MCF 10A (cell line): ENCODE data around the gene KCNMA1. TPM values are rescaled to one million over a fixed set of nuclear protein-coding genes. Genes with fewer than 3 reads are reported as not detected.

Experiments
- BruUV-seq: library from RNA; stranded (reverse); fragments of 400-500 nt; replicated peaks from 2 replicates; lab custom pipeline; 2021; lab: Mats Ljungman, UMichigan
- CTCF ChIA-PET: fragments of 300-600 bp; sonication (Branson Sonifier 250); formaldehyde crosslinking; extraction: SDS; loops from one replicate; lab custom pipeline; 2021; ENCODE audit warnings: antibody characterized with exemption, inconsistent platforms; lab: Yijun Ruan, JAX
- POLR2A ChIA-PET: fragments of 300-600, 350-650 bp; sonication (Branson Sonifier 250); formaldehyde crosslinking; extraction: SDS; loops from one replicate; lab custom pipeline; 2020; ENCODE audit warnings: antibody characterized with exemption, inconsistent platforms; lab: Yijun Ruan, JAX
- DNase-seq: peaks from one replicate; pipeline ENCODE4 v3.0.0-alpha.2; 2018; ENCODE audit not compliant: unreplicated experiment
- H3K27ac Mint-ChIP-seq: one replicate; pipeline ENCODE4 v1.8.0; 2022; ENCODE audit warnings: mild to moderate bottlenecking, low read depth, mixed read lengths; ENCODE audit not compliant: unreplicated experiment
- H3K27me3 Mint-ChIP-seq: one replicate; pipeline ENCODE4 v1.8.0; 2022; ENCODE audit warnings: mixed read lengths; ENCODE audit not compliant: insufficient read depth, unreplicated experiment
- H3K36me3 Mint-ChIP-seq: one replicate; pipeline ENCODE4 v1.8.0; 2022; ENCODE audit warnings: mild to moderate bottlenecking, moderate library complexity, mixed read lengths; ENCODE audit not compliant: insufficient read depth, unreplicated experiment
- H3K4me1 Mint-ChIP-seq: one replicate; pipeline ENCODE4 v1.8.0; 2022; ENCODE audit warnings: mixed read lengths; ENCODE audit not compliant: insufficient read depth, unreplicated experiment
- H3K4me3 Mint-ChIP-seq: one replicate; pipeline ENCODE4 v1.8.0; 2022; ENCODE audit warnings: mild to moderate bottlenecking, moderate library complexity, mixed read lengths; ENCODE audit not compliant: unreplicated experiment
- H3K9me3 Mint-ChIP-seq: one replicate; pipeline ENCODE4 v1.8.0; 2022; ENCODE audit warnings: mixed read lengths; ENCODE audit not compliant: unreplicated experiment
- intact Hi-C: fragments of 100-400 bp; cut with micrococcal nuclease; formaldehyde crosslinking; loops from 2 replicates; pipeline ENCODE4 v1.14.1; 2022
- total RNA-seq: library from RNA; stranded (reverse); gene quantifications from 2 replicates; pipeline ENCODE4 v1.2.3, GENCODE V29; 2022
- TF ChIP-seq, protein P1 (sequence below): fragments of 200-600 bp; IDR thresholded peaks from one replicate; pipeline ENCODE4 v1.8.0; 2022; ENCODE audit warnings: antibody characterized with exemption, mild to moderate bottlenecking; ENCODE audit not compliant: unreplicated experiment

KCNMA1 gene
- total RNA-seq, 1 experiment from 2014 or later = 7.5 TPM

DNA sequence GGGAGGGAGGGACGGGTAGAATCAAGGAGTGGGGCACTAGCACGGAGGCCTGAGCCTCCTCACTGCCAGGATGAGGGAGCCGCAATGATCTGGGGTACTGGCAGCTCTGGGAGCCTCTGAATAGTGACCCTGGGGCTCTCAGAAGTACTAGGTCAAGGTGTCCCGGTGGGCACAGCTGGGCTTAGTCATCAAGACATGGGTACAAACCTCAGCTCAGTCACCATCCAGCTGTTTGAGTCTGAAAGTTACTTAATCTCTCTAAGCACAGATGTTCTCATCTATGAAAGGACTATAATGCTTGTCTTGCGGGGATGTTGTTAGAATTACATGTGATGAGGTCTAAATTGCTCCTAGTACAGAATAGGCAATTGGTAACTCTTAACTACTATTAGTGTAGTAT, 276.8 kb downstream of the KCNMA1 start:
- no peak for DNase-seq
- Mint-ChIP-seq H3K9me3 (no peaks in the 10 kb centered on the region), H3K27me3 (no peaks in the 10 kb centered on the region), H3K4me3 (no peak overlapping the region), H3K36me3 (no peaks in the 10 kb centered on the region), H3K27ac (no peak overlapping the region), H3K4me1 (peaks cover 31% of the 10 kb centered on the region)
- TF ChIP-seq, protein P1, sequence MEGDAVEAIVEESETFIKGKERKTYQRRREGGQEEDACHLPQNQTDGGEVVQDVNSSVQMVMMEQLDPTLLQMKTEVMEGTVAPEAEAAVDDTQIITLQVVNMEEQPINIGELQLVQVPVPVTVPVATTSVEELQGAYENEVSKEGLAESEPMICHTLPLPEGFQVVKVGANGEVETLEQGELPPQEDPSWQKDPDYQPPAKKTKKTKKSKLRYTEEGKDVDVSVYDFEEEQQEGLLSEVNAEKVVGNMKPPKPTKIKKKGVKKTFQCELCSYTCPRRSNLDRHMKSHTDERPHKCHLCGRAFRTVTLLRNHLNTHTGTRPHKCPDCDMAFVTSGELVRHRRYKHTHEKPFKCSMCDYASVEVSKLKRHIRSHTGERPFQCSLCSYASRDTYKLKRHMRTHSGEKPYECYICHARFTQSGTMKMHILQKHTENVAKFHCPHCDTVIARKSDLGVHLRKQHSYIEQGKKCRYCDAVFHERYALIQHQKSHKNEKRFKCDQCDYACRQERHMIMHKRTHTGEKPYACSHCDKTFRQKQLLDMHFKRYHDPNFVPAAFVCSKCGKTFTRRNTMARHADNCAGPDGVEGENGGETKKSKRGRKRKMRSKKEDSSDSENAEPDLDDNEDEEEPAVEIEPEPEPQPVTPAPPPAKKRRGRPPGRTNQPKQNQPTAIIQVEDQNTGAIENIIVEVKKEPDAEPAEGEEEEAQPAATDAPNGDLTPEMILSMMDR = no peak
- CTCF ChIA-PET = no interaction called here
- POLR2A ChIA-PET = no interaction called here
- no TSS peak for BruUV-seq
- intact Hi-C loops = no loop called here

GRCh38 chr10:77359950-77360520, 277.6 kb downstream of the KCNMA1 start:
- no peak overlapping the region for H3K4me3 Mint-ChIP-seq
- BruUV-seq = no TSS peak
- no peaks in the 10 kb centered on the region for H3K27me3 Mint-ChIP-seq
- intact Hi-C loops = no loop called here
- ChIA-PET POLR2A (interaction anchor here (1.0 to 1.1 kb wide), 2 partner anchors 30 to 32 kb away, joined by 3 to 4 read pairs; no protein-coding TSS in a partner anchor), CTCF (no interaction called here)
- DNase-seq = no peak
- no peaks in the 10 kb centered on the region for H3K36me3 Mint-ChIP-seq
- no peaks in the 10 kb centered on the region for H3K9me3 Mint-ChIP-seq
- no peak overlapping the region for H3K27ac Mint-ChIP-seq
- peaks cover 34% of the 10 kb centered on the region for H3K4me1 Mint-ChIP-seq
- TF ChIP-seq, protein P1 = no peak

DNA sequence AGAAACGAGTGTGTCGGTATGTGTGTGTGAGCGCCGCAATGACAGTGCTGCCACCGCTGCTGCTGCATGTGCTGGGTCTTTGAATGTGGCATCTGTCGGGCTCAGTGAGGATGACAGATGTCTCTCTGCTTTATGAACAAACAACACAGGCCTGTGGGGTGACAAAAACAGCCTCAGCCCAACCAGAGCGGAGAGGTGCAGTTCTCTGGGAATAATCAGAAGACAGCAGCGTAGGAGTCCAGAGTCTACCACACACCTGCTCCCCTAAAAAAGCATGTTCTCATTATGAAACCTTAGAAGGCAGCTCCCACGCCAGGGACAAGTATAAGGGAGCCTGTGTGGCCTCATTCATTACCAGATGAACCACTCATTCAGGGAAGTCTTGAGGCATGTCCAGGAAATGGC, 278.3 kb downstream of the KCNMA1 start:
- POLR2A ChIA-PET = interaction anchor here (1.0 to 1.1 kb wide), 2 partner anchors 31 to 32 kb away, joined by 3 to 4 read pairs; no protein-coding TSS in a partner anchor
- H3K27ac Mint-ChIP-seq = no peak overlapping the region
- TF ChIP-seq, protein P1 = no peak
- CTCF ChIA-PET = interaction anchor here (0.6 kb wide), 1 partner anchor 560 kb away, joined by 3 read pairs; no protein-coding TSS in a partner anchor
- BruUV-seq = no TSS peak
- no peak for DNase-seq
- H3K4me1 Mint-ChIP-seq = peaks cover 34% of the 10 kb centered on the region
- H3K27me3 Mint-ChIP-seq = no peaks in the 10 kb centered on the region
- no peaks in the 10 kb centered on the region for H3K9me3 Mint-ChIP-seq
- intact Hi-C loops = no loop called here
- no peaks in the 10 kb centered on the region for H3K36me3 Mint-ChIP-seq
- no peak overlapping the region for H3K4me3 Mint-ChIP-seq

GRCh38 chr10:77358656-77359055, 279.0 kb downstream of the KCNMA1 start:
- no peaks in the 10 kb centered on the region for H3K27me3 Mint-ChIP-seq
- no TSS peak for BruUV-seq
- no peaks in the 10 kb centered on the region for H3K36me3 Mint-ChIP-seq
- CTCF ChIA-PET = interaction anchor here (0.6 kb wide), 1 partner anchor 559 kb away, joined by 3 read pairs; no protein-coding TSS in a partner anchor
- DNase-seq = no peak
- TF ChIP-seq, protein P1 = no peak
- no peak overlapping the region for H3K4me3 Mint-ChIP-seq
- intact Hi-C loops = no loop called here
- H3K4me1 Mint-ChIP-seq = peaks cover 34% of the 10 kb centered on the region
- H3K9me3 Mint-ChIP-seq = no peaks in the 10 kb centered on the region
- POLR2A ChIA-PET = no interaction called here
- no peak overlapping the region for H3K27ac Mint-ChIP-seq
